ENCODE measurements around the gene TCF3. TPM values are rescaled to one million over a fixed set of nuclear protein-coding genes. Genes with fewer than 3 reads are reported as not detected.
"Not testable (repeated sequence)": the region's sequence is repeated elsewhere in the genome, so short reads cannot be mapped to it uniquely, and the experiment has no call there.

TCF3 gene
- total RNA-seq, 1 donor = 37.4 TPM

- Histone ChIP-seq H3K27me3 (ENCODE audit: insufficient read depth, low read length) (peaks cover 19% of the 10 kb centered on the region), H3K9me3 (ENCODE audit: low read depth, low read length) (no peaks in the 10 kb centered on the region), H3K4me1 (ENCODE audit: insufficient read depth, low read length) (peaks cover 5% of the 10 kb centered on the region), H3K4me3 (ENCODE audit: low read length) (no peak overlapping the region)
Observed at GRCh38 chr19:1676351-1677266, 24.2 kb upstream of the TCF3 start.

- no peak overlapping the region for H3K4me3 ChIP-seq (ENCODE audit: low read length)
- H3K4me1 ChIP-seq (ENCODE audit: insufficient read depth, low read length) = peaks cover 11% of the 10 kb centered on the region
- no peaks in the 10 kb centered on the region for H3K9me3 ChIP-seq (ENCODE audit: low read depth, low read length)
- H3K27me3 ChIP-seq (ENCODE audit: insufficient read depth, low read length) = peaks cover 25% of the 10 kb centered on the region
Observed at GRCh38 chr19:1675633-1676350, 23.4 kb upstream of the TCF3 start.

DNA sequence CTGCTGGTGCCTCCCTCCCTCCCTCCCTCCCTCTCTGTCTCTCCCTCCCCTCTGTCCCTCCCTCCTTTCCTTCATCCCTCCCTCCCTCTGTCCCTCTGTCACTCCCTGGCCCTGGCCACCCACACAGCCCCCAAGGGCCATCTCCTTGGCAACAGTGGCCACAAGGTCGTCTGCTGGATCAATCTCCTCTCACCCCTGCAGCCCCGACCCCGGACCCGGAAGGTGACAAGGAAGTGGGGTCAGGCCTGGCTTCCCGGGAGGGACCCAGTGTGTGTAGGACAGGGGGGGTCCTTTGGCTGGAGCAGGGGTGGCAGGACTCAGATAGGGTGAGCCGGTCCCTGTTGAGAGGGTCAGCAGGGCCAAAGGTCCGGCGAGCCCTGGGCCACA lies 21.9 kb upstream of the TCF3 start:
- H3K4me1 ChIP-seq (ENCODE audit: insufficient read depth, low read length) = peaks cover 11% of the 10 kb centered on the region
- no peak overlapping the region for H3K4me3 ChIP-seq (ENCODE audit: low read length)
- H3K9me3 ChIP-seq (ENCODE audit: low read depth, low read length) = no peaks in the 10 kb centered on the region
- peaks cover 27% of the 10 kb centered on the region for H3K27me3 ChIP-seq (ENCODE audit: insufficient read depth, low read length)

DNA sequence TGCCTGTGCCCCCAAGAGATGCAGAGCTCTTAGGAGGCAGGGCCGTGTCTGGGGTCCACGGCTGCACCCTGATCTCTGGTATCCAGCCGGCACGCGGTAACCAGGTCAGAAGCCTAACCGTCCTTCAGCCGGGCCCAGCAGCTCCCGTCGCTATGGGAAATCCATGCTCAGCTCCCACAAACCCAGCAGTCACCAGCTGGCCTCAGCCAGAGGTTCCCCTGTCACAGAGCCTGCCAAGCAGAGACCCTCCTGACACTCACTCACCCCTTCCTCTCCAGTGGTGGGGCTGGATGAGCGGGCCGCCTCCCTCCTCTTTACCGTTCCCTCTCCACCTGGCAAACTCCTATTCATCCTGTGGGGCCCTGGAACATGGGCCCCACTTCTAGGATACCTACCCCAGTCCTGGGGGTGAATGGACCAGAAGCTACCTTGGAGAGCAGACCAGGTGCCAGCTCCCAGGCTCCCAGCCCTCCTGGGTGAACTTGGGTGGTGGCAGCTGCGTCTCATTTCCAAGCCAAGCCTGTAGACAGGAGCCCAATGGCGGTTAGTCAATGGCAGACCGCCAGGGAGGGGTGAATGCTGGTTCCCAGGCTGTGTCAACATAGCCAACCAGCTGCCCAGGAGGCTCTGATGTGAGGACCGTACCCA lies 21.4 kb upstream of the TCF3 start:
- Histone ChIP-seq H3K4me3 (ENCODE audit: low read length) (no peak overlapping the region), H3K4me1 (ENCODE audit: insufficient read depth, low read length) (peaks cover 16% of the 10 kb centered on the region), H3K9me3 (ENCODE audit: low read depth, low read length) (no peaks in the 10 kb centered on the region), H3K27me3 (ENCODE audit: insufficient read depth, low read length) (peaks cover 31% of the 10 kb centered on the region)

- peaks cover 34% of the 10 kb centered on the region for H3K27me3 ChIP-seq (ENCODE audit: insufficient read depth, low read length)
- no peaks in the 10 kb centered on the region for H3K9me3 ChIP-seq (ENCODE audit: low read depth, low read length)
- no peak overlapping the region for H3K4me3 ChIP-seq (ENCODE audit: low read length)
- H3K4me1 ChIP-seq (ENCODE audit: insufficient read depth, low read length) = peaks cover 16% of the 10 kb centered on the region
Observed at GRCh38 chr19:1672769-1673644, 20.6 kb upstream of the TCF3 start.

- Histone ChIP-seq H3K4me3 (ENCODE audit: low read length) (no peak overlapping the region), H3K4me1 (ENCODE audit: insufficient read depth, low read length) (peaks cover 19% of the 10 kb centered on the region), H3K27me3 (ENCODE audit: insufficient read depth, low read length) (peaks cover 37% of the 10 kb centered on the region), H3K9me3 (ENCODE audit: low read depth, low read length) (no peaks in the 10 kb centered on the region)
Observed at GRCh38 chr19:1672038-1672768, 19.8 kb upstream of the TCF3 start.

GRCh38 chr19:1671716-1672037 lies 19.3 kb upstream of the TCF3 start:
- H3K27me3 ChIP-seq (ENCODE audit: insufficient read depth, low read length) = peaks cover 32% of the 10 kb centered on the region
- no peaks in the 10 kb centered on the region for H3K9me3 ChIP-seq (ENCODE audit: low read depth, low read length)
- H3K4me1 ChIP-seq (ENCODE audit: insufficient read depth, low read length) = peaks cover 19% of the 10 kb centered on the region
- H3K4me3 ChIP-seq (ENCODE audit: low read length) = no peak overlapping the region

- H3K9me3 ChIP-seq (ENCODE audit: low read depth, low read length); H3K4me3 ChIP-seq (ENCODE audit: low read length): not testable (repeated sequence)
- peaks cover 20% of the 10 kb centered on the region for H3K4me1 ChIP-seq (ENCODE audit: insufficient read depth, low read length)
- peaks cover 25% of the 10 kb centered on the region for H3K27me3 ChIP-seq (ENCODE audit: insufficient read depth, low read length)
Observed at GRCh38 chr19:1670747-1671146, 18.3 kb upstream of the TCF3 start.

DNA sequence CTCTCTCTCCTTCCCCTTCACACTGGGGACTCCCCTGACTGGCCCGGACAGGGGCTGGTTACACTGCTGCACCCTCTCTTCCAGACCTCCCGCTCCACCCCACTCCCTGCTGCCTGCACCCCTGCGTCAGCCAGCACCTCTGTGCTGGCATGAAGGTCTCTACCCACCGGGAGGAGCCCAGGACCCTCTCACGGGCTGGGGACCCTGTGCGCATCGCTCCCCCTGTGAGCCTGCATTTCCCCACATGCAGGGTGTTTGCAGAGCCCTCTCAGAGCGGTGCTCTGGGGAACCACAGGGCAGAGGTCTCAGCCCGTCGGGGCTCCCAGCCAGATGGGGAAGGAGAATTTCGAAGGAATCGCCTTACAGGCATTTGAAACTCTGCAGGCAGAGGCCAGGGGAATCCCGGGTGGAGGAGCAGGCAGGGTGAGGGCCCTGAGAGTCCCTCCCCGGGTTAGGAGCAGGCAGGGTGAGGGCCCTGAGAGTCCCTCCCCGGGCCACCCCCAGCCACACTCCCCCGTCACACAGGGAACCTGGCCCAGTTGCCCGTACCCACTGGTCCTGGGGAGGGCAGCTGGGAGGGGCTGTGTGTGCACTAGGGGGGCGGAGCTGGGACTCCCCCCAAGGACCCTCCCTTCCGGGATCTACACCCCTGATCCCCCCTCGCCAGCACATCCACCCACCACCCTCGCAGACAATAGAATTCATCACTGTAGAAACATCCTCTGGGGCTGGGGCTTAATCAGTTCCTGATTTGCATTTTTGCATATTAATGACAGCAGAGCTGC lies 16.3 kb upstream of the TCF3 start:
- Histone ChIP-seq H3K4me3 (ENCODE audit: low read length) (no peak overlapping the region), H3K4me1 (ENCODE audit: insufficient read depth, low read length) (peaks cover 27% of the 10 kb centered on the region)

GRCh38 chr19:1668048-1668485 lies 15.7 kb upstream of the TCF3 start:
- Histone ChIP-seq H3K4me1 (ENCODE audit: insufficient read depth, low read length) (peaks cover 28% of the 10 kb centered on the region), H3K9me3 (ENCODE audit: low read depth, low read length) (no peaks in the 10 kb centered on the region), H3K27me3 (ENCODE audit: insufficient read depth, low read length) (peaks cover 19% of the 10 kb centered on the region), H3K4me3 (ENCODE audit: low read length) (no peak overlapping the region)

More for the DNA sequence above, 16.3 kb upstream of the TCF3 start:
- Histone ChIP-seq H3K9me3 (ENCODE audit: low read depth, low read length) (no peaks in the 10 kb centered on the region), H3K27me3 (ENCODE audit: insufficient read depth, low read length) (peaks cover 19% of the 10 kb centered on the region)

DNA sequence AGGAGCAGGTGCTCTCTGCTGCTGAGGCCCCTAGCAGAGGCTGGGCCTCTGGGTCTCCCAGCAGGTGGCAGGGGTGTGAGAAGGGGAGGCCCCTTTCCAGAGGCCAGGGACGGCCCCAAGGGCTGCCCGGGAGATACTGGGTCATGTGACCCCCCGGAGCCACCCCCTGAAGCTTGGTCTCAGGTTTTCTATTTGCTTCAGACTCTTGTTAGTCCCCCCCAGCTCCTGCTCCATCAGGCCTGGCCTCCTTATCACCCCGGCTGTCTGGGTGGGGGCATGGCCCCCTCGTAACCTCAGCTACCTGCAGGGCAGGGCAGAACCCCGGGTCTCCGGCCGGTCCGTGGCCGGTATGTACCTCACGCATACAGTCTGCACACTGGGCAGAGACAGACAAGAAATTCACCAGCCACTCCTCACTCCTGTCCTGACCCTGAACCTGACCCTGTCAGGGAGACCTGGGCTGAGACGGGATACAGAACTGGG lies 13.2 kb upstream of the TCF3 start:
- peaks cover 11% of the 10 kb centered on the region for H3K27me3 ChIP-seq (ENCODE audit: insufficient read depth, low read length)
- no peak overlapping the region for H3K4me3 ChIP-seq (ENCODE audit: low read length)
- H3K4me1 ChIP-seq (ENCODE audit: insufficient read depth, low read length) = peaks cover 20% of the 10 kb centered on the region
- H3K9me3 ChIP-seq (ENCODE audit: low read depth, low read length) = no peaks in the 10 kb centered on the region

GRCh38 chr19:1663852-1664251 lies 11.4 kb upstream of the TCF3 start:
- Histone ChIP-seq H3K4me3 (ENCODE audit: low read length) (no peak overlapping the region), H3K9me3 (ENCODE audit: low read depth, low read length) (no peaks in the 10 kb centered on the region), H3K27me3 (ENCODE audit: insufficient read depth, low read length) (peaks cover 7% of the 10 kb centered on the region), H3K4me1 (ENCODE audit: insufficient read depth, low read length) (peaks cover 16% of the 10 kb centered on the region)

GRCh38 chr19:1663227-1663626 lies 10.8 kb upstream of the TCF3 start:
- not testable (repeated sequence) for H3K9me3 ChIP-seq (ENCODE audit: low read depth, low read length); H3K27me3 ChIP-seq (ENCODE audit: insufficient read depth, low read length); H3K4me3 ChIP-seq (ENCODE audit: low read length)
- peaks cover 15% of the 10 kb centered on the region for H3K4me1 ChIP-seq (ENCODE audit: insufficient read depth, low read length)

All from mononuclear cell (primary cell).